HepG2 (cell line): Measurements from ENCODE around the gene ETFA. TPM values are rescaled to one million over a fixed set of nuclear protein-coding genes. Genes with fewer than 3 reads are reported as not detected.

Source experiments
- ATAC-seq: fragments of 200-7000 bp; cut with Tn5 transposase; 3 replicates; pipeline ENCODE4 v1.9.1; 2020; ENCODE audit warnings: mild to moderate bottlenecking, moderate library complexity
- BruUV-seq: library from RNA; stranded (reverse); fragments of 400-500 nt; replicated peaks from 2 replicates; lab custom pipeline; 2021; lab: Mats Ljungman, UMichigan
- CTCF ChIA-PET: fragments of 300-600 bp; formaldehyde crosslinking; extraction: SDS; loops from one replicate; lab custom pipeline; 2021; ENCODE audit warnings: low total read pairs, inconsistent platforms, low intra/inter-chr PET ratio; lab: Yijun Ruan, JAX
- POLR2A ChIA-PET: fragments of 350-600 bp; sonication (Branson Sonifier 250); formaldehyde crosslinking; loops from one replicate; lab custom pipeline; 2020; ENCODE audit warnings: antibody characterized with exemption, inconsistent platforms; lab: Yijun Ruan, JAX
- DNase-seq: peaks from one replicate; pipeline ENCODE4 v3.0.0-alpha.2; 2015; ENCODE audit warnings: low spot score
- FAIRE-seq: peaks from 3 replicates; lab custom pipeline; 2011; peaks lifted over from hg19 to GRCh38; lab: Jason Lieb, UNC
- H2AFZ ChIP-seq: one replicate; pipeline ENCODE4 v1.6.1; 2011; ENCODE audit warnings: low read length, inconsistent platforms
- H3K27ac ChIP-seq: fragments of 300-600 bp; 3 replicates; pipeline ENCODE4 v1.8.0; 2011; ENCODE audit warnings: mixed run types, mild to moderate bottlenecking, mixed read lengths, low read length, inconsistent platforms; ENCODE audit not compliant: insufficient read depth; ENCODE audit errors: extremely low read length
- H3K27me3 ChIP-seq, 2 experiments: fragments of 200-600 bp in 1 of 2; 2 replicates in 1 of 2; 3 replicates in 1 of 2; pipeline versions ENCODE4 v1.6.0 to v1.8.0; 2011; ENCODE audit warnings: low read length in 2 of 2, mild to moderate bottlenecking in 2 of 2, moderate library complexity in 2 of 2, inconsistent platforms in 1 of 2; ENCODE audit not compliant: insufficient read depth in 2 of 2, control insufficient read depth in 1 of 2
- H3K36me3 ChIP-seq, 2 experiments: fragments of 200-600 bp in 1 of 2; replicated peaks in 1 of 2; 2 replicates in 1 of 2; 3 replicates in 1 of 2; pipeline versions ENCODE4 v1.5.1 to v1.8.0; 2011; ENCODE audit warnings: low read length in 2 of 2, inconsistent platforms in 1 of 2; ENCODE audit not compliant: insufficient read depth in 2 of 2, control insufficient read depth in 1 of 2
- H3K4me1 ChIP-seq: 2 replicates; pipeline ENCODE4 v1.5.1; 2012; ENCODE audit warnings: low read length, inconsistent platforms; ENCODE audit not compliant: insufficient read depth
- H3K4me2 ChIP-seq: 2 replicates; pipeline ENCODE4 v1.6.0; 2011; ENCODE audit warnings: low read depth, low read length, inconsistent platforms
- H3K4me3 ChIP-seq, 3 experiments: fragments of 200-600 bp in 1 of 3; sonication (generic), shearing (Covaris generic) in 1 of 3; replicated peaks in 1 of 3; 2 replicates each; pipeline ENCODE4 v1.5.1; 2011 to 2016; ENCODE audit warnings: low read length in 3 of 3, inconsistent platforms in 2 of 3, low read depth in 2 of 3, mild to moderate bottlenecking in 2 of 3, control low read depth in 1 of 3, mixed read lengths in 1 of 3; ENCODE audit not compliant: insufficient read depth in 1 of 3
- H3K79me2 ChIP-seq: one replicate; pipeline ENCODE4 v1.6.1; 2011; ENCODE audit warnings: low read length, inconsistent platforms; ENCODE audit not compliant: insufficient read depth
- H3K9ac ChIP-seq: 2 replicates; pipeline ENCODE4 v1.6.0; 2011; ENCODE audit warnings: mild to moderate bottlenecking, low read depth, low read length, inconsistent platforms; ENCODE audit not compliant: insufficient read depth
- H3K9me3 ChIP-seq: 2 replicates; pipeline ENCODE4 v1.5.1; 2012; ENCODE audit warnings: mild to moderate bottlenecking, low read length
- H4K20me1 ChIP-seq: 2 replicates; pipeline ENCODE4 v1.6.0; 2011; ENCODE audit warnings: inconsistent platforms, mild to moderate bottlenecking, low read length, moderate library complexity; ENCODE audit not compliant: insufficient read depth
- DNMT3B ChIP-seq: conservative IDR thresholded peaks from 2 replicates; pipeline ENCODE4 v1.6.1; 2016; ENCODE audit warnings: missing biosample characterization, control low read depth
- MTERF4 ChIP-seq: sonication (generic); formaldehyde crosslinking; IDR thresholded peaks from 2 replicates; pipeline ENCODE4 v1.8.0; 2023; ENCODE audit warnings: mild to moderate bottlenecking, missing genetic modification reagents
- MXI1 ChIP-seq: IDR thresholded peaks from 3 replicates; pipeline ENCODE4 v1.6.1; 2012; ENCODE audit warnings: low read depth, low read length, inconsistent platforms, borderline replicate concordance
- NCOA5 ChIP-seq: sonication (generic); formaldehyde crosslinking; IDR thresholded peaks from 2 replicates; pipeline ENCODE4 v1.4.0; 2020; ENCODE audit warnings: missing genetic modification reagents
- NFE2 ChIP-seq: sonication (generic); formaldehyde crosslinking; IDR thresholded peaks from 2 replicates; pipeline ENCODE4 v1.4.0; 2020; ENCODE audit warnings: missing genetic modification reagents
- SNAPC5 ChIP-seq: sonication (generic); formaldehyde crosslinking; IDR thresholded peaks from 2 replicates; pipeline ENCODE4 v1.8.1; 2023; ENCODE audit warnings: mild to moderate bottlenecking, missing genetic modification reagents, borderline replicate concordance
- THAP9 ChIP-seq: sonication (generic); formaldehyde crosslinking; IDR thresholded peaks from 2 replicates; pipeline ENCODE4; 2020; ENCODE audit warnings: missing genetic modification reagents, mild to moderate bottlenecking, borderline replicate concordance
- TIGD3 ChIP-seq: sonication (generic); formaldehyde crosslinking; IDR thresholded peaks from 2 replicates; pipeline ENCODE4 v1.5.1; 2020; ENCODE audit warnings: mild to moderate bottlenecking, missing genetic modification reagents, borderline replicate concordance
- YEATS4 ChIP-seq: sonication (generic); formaldehyde crosslinking; IDR thresholded peaks from 2 replicates; pipeline ENCODE4 v1.4.0; 2020; ENCODE audit warnings: missing genetic modification reagents, borderline replicate concordance
- ZFYVE20 ChIP-seq: sonication (generic); formaldehyde crosslinking; IDR thresholded peaks from 2 replicates; pipeline ENCODE4 v1.8.0; 2023; ENCODE audit warnings: low read depth, mild to moderate bottlenecking, moderate library complexity, missing genetic modification reagents, borderline replicate concordance
- ZKSCAN8 ChIP-seq: IDR thresholded peaks from 2 replicates; pipeline ENCODE4 v1.6.1; 2016; ENCODE audit warnings: borderline replicate concordance, missing genetic modification reagents, missing compliant biosample characterization
- ZNF121 ChIP-seq: sonication (generic); formaldehyde crosslinking; IDR thresholded peaks from 2 replicates; pipeline ENCODE4 v1.5.0; 2020; ENCODE audit warnings: mild to moderate bottlenecking, missing genetic modification reagents
- ZNF33B ChIP-seq: sonication (generic); formaldehyde crosslinking; IDR thresholded peaks from 2 replicates; pipeline ENCODE4 v1.5.1; 2020; ENCODE audit warnings: mild to moderate bottlenecking, missing genetic modification reagents
- ZNF362 ChIP-seq: sonication (generic); formaldehyde crosslinking; IDR thresholded peaks from 2 replicates; pipeline ENCODE4 v1.4.0; 2020; ENCODE audit warnings: missing genetic modification reagents, mild to moderate bottlenecking, borderline replicate concordance
- ZNF558 ChIP-seq: sonication (generic); formaldehyde crosslinking; IDR thresholded peaks from 2 replicates; pipeline ENCODE4 v1.9.0; 2022; ENCODE audit warnings: mild to moderate bottlenecking, missing genetic modification reagents, borderline replicate concordance
- ZNF619 ChIP-seq: sonication (generic); formaldehyde crosslinking; IDR thresholded peaks from 2 replicates; pipeline ENCODE4 v1.4.0; 2020; ENCODE audit warnings: mild to moderate bottlenecking, missing genetic modification reagents
- ZNF652 ChIP-seq: IDR thresholded peaks from 2 replicates; pipeline ENCODE4 v1.6.1; 2016; ENCODE audit warnings: low read depth, borderline replicate concordance
- WGBS: methylation state at CpG from one replicate; pipeline ENCODE4 v1.1.6; 2017; ENCODE audit warnings: low lambda C conversion rate; 5-methylcytosine and 5-hydroxymethylcytosine counted together
- in situ Hi-C: cut with HindIII; loops from 2 replicates; pipeline ENCODE4 v1.10.0; 2017; ENCODE audit warnings: low pct_unique_long_range_greater_than_20kb; ENCODE audit not compliant: extremely low pct_ligation_motif_present
- intact Hi-C: fragments of 100-400 bp; cut with micrococcal nuclease; formaldehyde crosslinking; loops from one replicate; pipeline ENCODE4 v1.10.0; 2022; ENCODE audit not compliant: unreplicated experiment
- polyA plus RNA-seq, 8 experiments: library from polyadenylated mRNA; depleted of rRNA in 3 of 8; stranded (reverse) in 7 of 8; unstranded in 1 of 8; fragments of >200 nt; fragmentation: Illumina TruSeq in 4 of 8; extraction: Trizol in 4 of 8; gene quantifications; 2 replicates each; pipeline versions ENCODE4 v1.2.1 to v1.2.3, GENCODE V29; 2011 to 2016; ENCODE audit warnings: low read depth in 4 of 8, missing spikeins in 1 of 8, mixed read lengths in 1 of 8; ENCODE audit not compliant: insufficient read depth in 1 of 8
- total RNA-seq, 5 experiments: library from RNA; depleted of rRNA; stranded (reverse); fragments of >200 nt; fragmentation: Illumina TruSeq; extraction: Trizol; gene quantifications; 2 replicates each; pipeline ENCODE4 v1.2.3, GENCODE V29; 2016; ENCODE audit warnings: low read depth in 1 of 5

The ETFA gene
- total and polyA plus RNA-seq, 2 of the 13 experiments (the other 11 are each of a cell fraction or from before 2014, with no cell fraction given): 291 to 396 TPM

GRCh38 chr15:76176487-76177085, 134.7 kb downstream of the ETFA start (continued):
- TF ChIP-seq THAP9 (CRISPR knock-in tag) (no peak), YEATS4 (CRISPR knock-in tag) (no peak)

GRCh38 chr15:76176059-76176458, 135.2 kb downstream of the ETFA start:
- Histone ChIP-seq H4K20me1 (no peaks in the 10 kb centered on the region), H3K9me3 (no peaks in the 10 kb centered on the region), H3K79me2 (no peaks in the 10 kb centered on the region), H3K4me3 (no peak overlapping the region), H3K4me1 (peaks cover 17% of the 10 kb centered on the region), H3K36me3 (no peaks in the 10 kb centered on the region), H3K27me3 (peaks cover 10 to 71% of the 10 kb centered on the region in 2 experiments), H2AFZ (no peak overlapping the region), H3K9ac (no peak overlapping the region), H3K4me2 (no peak overlapping the region), H3K27ac (no peak overlapping the region)
- no TSS peak for BruUV-seq
- ATAC-seq (no peak), DNase-seq (no peak), FAIRE-seq (no peak)
- POLR2A ChIA-PET: no interaction called here
- in situ Hi-C loops: no loop called here
- intact Hi-C loops: no loop called here
- CTCF ChIA-PET: no interaction called here
- 80% methylated on average over 5 of the region's 10 CpGs for WGBS
- TF ChIP-seq ZNF558 (CRISPR knock-in tag): no peak
- no peak for TF ChIP-seq ZNF33B (CRISPR knock-in tag)
- TF ChIP-seq NCOA5 (CRISPR knock-in tag): no peak
- no peak for TF ChIP-seq MXI1
- no peak for TF ChIP-seq DNMT3B (CRISPR knock-in tag)
- TF ChIP-seq SNAPC5 (CRISPR knock-in tag): no peak
- TF ChIP-seq ZFYVE20 (CRISPR knock-in tag): no peak
- no peak for TF ChIP-seq MTERF4
- no peak for TF ChIP-seq NFE2
- TF ChIP-seq TIGD3 (CRISPR knock-in tag): no peak
- TF ChIP-seq ZNF652: no peak
- TF ChIP-seq ZKSCAN8 (CRISPR knock-in tag): no peak
- TF ChIP-seq ZNF121 (CRISPR knock-in tag): no peak
- no peak for TF ChIP-seq ZNF619 (CRISPR knock-in tag)
- TF ChIP-seq ZNF362 (CRISPR knock-in tag): no peak
